Lung (tissue), 12 donors: ENCODE data around the gene WDR43. TPM values are rescaled to one million over a fixed set of nuclear protein-coding genes. Genes with fewer than 3 reads are reported as not detected.

Source experiments
- ATAC-seq: fragments of 200-7000 bp; cut with Tn5 transposase; one replicate; pipeline ENCODE4 v1.9.1; 2020; ENCODE audit warnings: moderate number of reproducible peaks; ENCODE audit not compliant: insufficient read depth, low FRiP score
- DNase-seq, 3 donors: peaks; one replicate each; pipeline ENCODE4 v3.0.0-alpha.2; 2013 to 2017
- H3K27ac ChIP-seq, 2 donors: one replicate each; pipeline ENCODE4 v1.5.1; 2013; ENCODE audit warnings: mild to moderate bottlenecking in 2 of 2, moderate library complexity in 2 of 2, control low read depth in 1 of 2, inconsistent platforms in 1 of 2, low read depth in 1 of 2, low read length in 1 of 2
- H3K27me3 ChIP-seq, 3 donors: one replicate each; pipeline ENCODE4 v1.5.1; 2013; ENCODE audit warnings: low read length in 2 of 3; ENCODE audit not compliant: control insufficient read depth in 3 of 3, insufficient read depth in 3 of 3
- H3K36me3 ChIP-seq, 4 donors: one replicate each; pipeline ENCODE4 v1.5.1; 2013; ENCODE audit warnings: low read length in 4 of 4, mild to moderate bottlenecking in 1 of 4, moderate library complexity in 1 of 4; ENCODE audit not compliant: control insufficient read depth in 4 of 4, insufficient read depth in 4 of 4
- H3K4me1 ChIP-seq, 5 donors: one replicate each; pipeline ENCODE4 v1.5.1; 2013; ENCODE audit warnings: low read length in 5 of 5, mild to moderate bottlenecking in 2 of 5, moderate library complexity in 1 of 5; ENCODE audit not compliant: control insufficient read depth in 5 of 5, insufficient read depth in 5 of 5
- H3K4me3 ChIP-seq: one replicate; pipeline ENCODE4 v1.5.1; 2013; ENCODE audit warnings: mild to moderate bottlenecking, control low read depth, moderate library complexity
- H3K9ac ChIP-seq, 2 donors: one replicate each; pipeline ENCODE4 v1.5.1; 2013; ENCODE audit warnings: low read length in 2 of 2, control low read depth in 1 of 2; ENCODE audit not compliant: insufficient read depth in 1 of 2
- H3K9me3 ChIP-seq, 4 donors: one replicate each; pipeline ENCODE4 v1.5.1; 2013; ENCODE audit warnings: low read length in 3 of 4, mild to moderate bottlenecking in 1 of 4, moderate library complexity in 1 of 4; ENCODE audit not compliant: control insufficient read depth in 4 of 4, insufficient read depth in 3 of 4
- CTCF ChIP-seq: IDR thresholded peaks from 2 replicates; pipeline ENCODE4 v1.5.1; 2012; ENCODE audit warnings: mild to moderate bottlenecking; ENCODE audit errors: control extremely low read depth, extremely low read depth
- WGBS, 2 donors: extraction: QIAGEN DNeasy Blood & Tissue Kit; methylation state at CpG; one replicate each; pipeline ENCODE4 v1.1.7; 2013; 5-methylcytosine and 5-hydroxymethylcytosine counted together
- polyA plus RNA-seq, 2 donors: library from polyadenylated mRNA; stranded (reverse); fragments of 200-250 nt; gene quantifications; one replicate each; pipeline ENCODE4 v1.2.1, GENCODE V29; 2013
- total RNA-seq, 2 donors: library from RNA; depleted of rRNA in 1 of 2; stranded (reverse); fragments of >200 nt in 1 of 2; gene quantifications; one replicate each; pipeline ENCODE4 v1.2.1, GENCODE V29; 2014 to 2021
- donor health status: control.
- donor health status: control.
- donor health status: Bipolar disorder and iron deficiency.
- donor health status: healthy.
- donor health status: DM: yes; HTN: yes; CAD: no.

Gene WDR43
- total and polyA plus RNA-seq, 4 donors = 8.2 to 40.2 (median 28.1) TPM

GRCh38 chr2:28906821-28907220, 12.4 kb downstream of the WDR43 start:
- Histone ChIP-seq H3K36me3 (peaks cover 11 to 38% (median 25%) of the 10 kb centered on the region in 4 donors), H3K27ac (no peak overlapping the region), H3K9me3 (no peaks in the 10 kb centered on the region), H3K4me1 (no peaks in the 10 kb centered on the region), H3K9ac (no peak overlapping the region), H3K27me3 (no peaks in the 10 kb centered on the region), H3K4me3 (no peak overlapping the region)
- WGBS, 2 donors = 93 to 100% methylated on average over 2 of the region's 2 CpGs
- ATAC-seq = no peak
- DNase-seq = no peak
- no peak for TF ChIP-seq CTCF

DNA sequence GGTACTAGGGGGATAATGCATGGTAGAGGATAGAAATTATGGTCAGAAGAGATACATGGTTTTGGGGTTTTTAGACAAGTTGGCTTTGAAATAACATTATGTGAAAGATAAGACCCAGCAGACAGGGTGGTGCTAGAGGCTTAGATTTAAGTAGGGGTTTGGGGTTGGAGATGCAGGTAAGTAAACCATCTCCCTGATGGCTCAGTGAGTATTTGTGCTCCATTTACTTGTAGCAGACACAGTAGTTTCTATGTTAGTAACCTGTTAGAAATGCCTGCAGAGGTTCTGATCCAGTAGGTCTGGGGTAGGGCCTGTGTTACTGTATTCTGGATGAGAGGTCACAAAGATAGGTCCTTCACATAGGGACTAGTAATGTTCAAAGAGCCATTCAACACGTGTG, 13.7 kb downstream of the WDR43 start:
- no peak for TF ChIP-seq CTCF
- Histone ChIP-seq H3K9me3 (no peaks in the 10 kb centered on the region), H3K4me3 (no peak overlapping the region), H3K4me1 (no peaks in the 10 kb centered on the region), H3K9ac (no peak overlapping the region), H3K36me3 (peaks cover 8 to 48% (median 23%) of the 10 kb centered on the region in 4 donors), H3K27ac (no peak overlapping the region), H3K27me3 (no peaks in the 10 kb centered on the region)
- ATAC-seq = no peak
- DNase-seq = no peak
- 0 to 59% methylated on average over 1 of the region's 1 CpG for WGBS, 2 donors

- Histone ChIP-seq H3K36me3 (peaks cover 12 to 56% (median 27%) of the 10 kb centered on the region in 4 donors), H3K4me3 (no peak overlapping the region), H3K9ac (no peak overlapping the region), H3K27me3 (no peaks in the 10 kb centered on the region), H3K4me1 (no peaks in the 10 kb centered on the region), H3K9me3 (no peaks in the 10 kb centered on the region), H3K27ac (no peak overlapping the region)
- DNase-seq (no peak), ATAC-seq (no peak)
- no peak for TF ChIP-seq CTCF
- 90 to 91% methylated on average over 6 of the region's 6 CpGs for WGBS, 2 donors
Observed at GRCh38 chr2:28909655-28910353, 15.3 kb downstream of the WDR43 start.

DNA sequence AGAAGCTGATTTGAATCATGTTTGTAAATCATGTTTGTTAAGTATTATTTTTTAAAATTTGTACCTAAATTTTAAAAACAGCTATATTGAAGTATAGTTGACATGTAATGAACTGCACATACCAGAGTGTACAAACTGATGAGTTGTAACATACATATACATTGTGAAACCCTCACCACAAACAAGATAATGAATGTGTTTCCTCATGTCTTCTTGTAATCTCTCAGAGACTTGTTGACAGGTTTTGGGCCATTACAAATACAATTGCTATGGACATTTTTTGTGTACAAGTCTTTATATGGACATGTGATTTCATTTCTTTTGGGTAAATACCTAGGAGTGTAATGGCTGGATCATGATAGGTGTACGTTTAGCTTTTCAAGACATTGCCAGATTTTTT, 21.5 kb downstream of the WDR43 start:
- no peak overlapping the region for H3K4me3 ChIP-seq
- no peaks in the 10 kb centered on the region for H3K4me1 ChIP-seq
- WGBS, 2 donors = 92 to 93% methylated on average over 1 of the region's 1 CpG
- H3K9me3 ChIP-seq = no peaks in the 10 kb centered on the region
- no peak overlapping the region for H3K27ac ChIP-seq
- no peaks in the 10 kb centered on the region for H3K27me3 ChIP-seq
- ATAC-seq (no peak), DNase-seq (no peak)
- no peak for TF ChIP-seq CTCF
- H3K9ac ChIP-seq = no peak overlapping the region
- peaks cover 8 to 38% (median 17%) of the 10 kb centered on the region in 4 donors for H3K36me3 ChIP-seq
